HG03066 (cell line): ENCODE data around the gene PDCD1.

Source experiments
- ATAC-seq: cut with Tn5 transposase; IDR thresholded peaks from one replicate; pipeline ENCODE4 v1.9.1; 2021; ENCODE audit warnings: low read depth; ENCODE audit not compliant: unreplicated experiment

The PDCD1 gene

DNA sequence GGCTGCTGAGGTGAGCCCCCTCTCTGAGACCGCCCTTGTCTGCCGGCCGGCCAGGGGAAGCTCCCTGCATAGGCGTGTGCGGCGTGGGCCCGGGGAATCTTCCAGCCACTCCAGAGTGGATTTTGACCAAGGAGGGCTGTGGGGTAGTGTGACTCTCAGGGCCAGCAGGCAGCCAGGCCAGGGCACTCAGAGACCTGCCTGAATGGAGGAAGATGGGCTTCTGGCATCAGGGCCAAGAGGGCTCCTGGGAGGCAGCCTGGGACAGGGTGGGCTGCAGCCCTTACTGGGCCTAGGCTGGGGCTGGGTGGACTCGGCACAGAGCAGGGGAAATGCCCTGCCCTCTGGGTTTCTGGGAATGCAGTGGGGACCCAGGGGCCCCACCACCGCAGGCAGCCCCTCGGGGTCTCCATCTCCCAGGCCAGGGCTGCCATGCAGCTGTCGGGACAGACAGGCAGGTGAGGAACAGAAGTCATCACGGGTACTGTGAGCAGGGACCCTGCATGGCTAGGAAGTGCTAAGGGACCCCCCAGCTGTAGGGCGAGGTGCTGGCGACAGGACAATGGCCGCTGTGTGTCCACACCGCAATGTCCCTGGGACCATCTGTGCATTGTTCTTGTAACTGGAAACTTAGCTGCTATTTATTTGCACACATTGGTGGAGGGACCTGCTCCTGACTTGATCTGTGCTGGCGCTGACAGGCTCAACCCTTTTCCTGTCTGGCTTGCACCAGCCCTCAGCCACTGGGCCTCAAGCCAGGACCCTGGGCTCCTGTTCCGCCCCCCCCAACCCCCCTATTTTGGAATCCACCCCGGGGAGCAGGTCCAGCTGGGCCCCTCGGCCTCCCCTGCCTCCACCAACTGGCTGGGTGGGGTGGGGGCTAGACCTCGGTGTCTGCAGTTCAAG lies 4.1 kb downstream of the PDCD1 start:
- no peak for ATAC-seq

DNA sequence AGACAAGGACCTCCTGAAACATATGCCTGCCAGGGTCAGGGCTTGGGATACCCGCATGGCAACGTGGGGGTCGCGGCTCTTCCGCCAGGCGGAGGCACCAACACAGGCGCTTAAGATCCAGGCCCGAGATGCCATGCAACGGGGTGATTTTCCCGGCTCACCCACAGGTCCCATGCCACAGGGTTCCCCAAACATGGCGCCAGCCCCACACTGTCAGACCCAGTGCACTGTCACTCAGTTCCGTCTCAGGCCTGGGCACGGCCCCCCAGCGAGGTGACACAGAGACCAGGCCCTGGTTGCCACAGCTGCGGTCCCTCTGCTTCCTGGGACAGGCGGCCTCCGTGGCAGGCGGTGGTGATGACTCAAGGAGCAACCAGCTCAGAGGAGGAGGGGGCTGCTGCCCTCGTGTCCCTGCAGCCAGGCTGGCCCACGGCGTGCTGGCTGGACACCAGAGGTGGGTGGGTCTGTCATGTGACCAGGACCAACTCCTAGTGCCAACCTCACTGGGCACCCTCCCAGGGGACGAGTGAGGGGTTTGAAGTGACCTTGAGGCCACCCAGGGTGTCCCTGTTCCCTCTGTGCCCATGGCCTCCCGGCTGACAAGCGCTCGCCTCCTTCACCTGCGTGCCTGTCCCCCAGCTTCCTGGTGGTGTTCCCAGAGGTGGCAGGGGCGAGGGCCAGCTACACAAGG lies 4.9 kb downstream of the PDCD1 start:
- no peak for ATAC-seq

DNA sequence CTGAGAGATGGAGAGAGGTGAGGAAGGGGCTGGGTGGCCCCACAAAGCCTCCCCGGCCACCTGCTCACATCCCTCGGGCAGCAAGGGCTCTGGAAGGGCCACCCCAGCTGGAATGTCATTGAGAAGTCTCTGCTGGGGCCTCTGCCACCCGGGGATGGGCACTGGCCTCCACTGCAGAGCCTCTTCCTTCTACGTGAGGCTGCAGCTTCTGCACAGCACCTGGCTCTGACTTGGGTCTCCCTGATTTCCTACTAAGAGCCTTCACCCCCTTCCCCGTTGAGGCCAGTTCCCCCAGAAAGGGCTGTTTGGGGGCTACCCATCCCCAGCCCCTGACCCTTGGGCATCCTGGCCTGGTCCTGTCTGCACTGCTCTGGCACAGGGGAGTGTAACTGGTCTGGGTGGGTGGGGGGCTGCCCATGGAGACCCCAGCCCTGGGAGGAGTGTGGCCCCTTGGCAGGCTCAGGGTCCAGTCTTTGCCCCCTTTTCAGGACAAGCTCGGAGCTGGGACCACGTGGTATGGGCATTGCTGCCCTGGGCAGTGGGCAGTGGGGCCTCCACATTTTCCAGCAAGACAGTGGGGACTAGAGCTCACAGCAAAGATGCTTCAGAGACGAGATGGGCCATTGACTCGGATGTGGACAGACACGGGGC lies 5.6 kb downstream of the PDCD1 start:
- no peak for ATAC-seq

DNA sequence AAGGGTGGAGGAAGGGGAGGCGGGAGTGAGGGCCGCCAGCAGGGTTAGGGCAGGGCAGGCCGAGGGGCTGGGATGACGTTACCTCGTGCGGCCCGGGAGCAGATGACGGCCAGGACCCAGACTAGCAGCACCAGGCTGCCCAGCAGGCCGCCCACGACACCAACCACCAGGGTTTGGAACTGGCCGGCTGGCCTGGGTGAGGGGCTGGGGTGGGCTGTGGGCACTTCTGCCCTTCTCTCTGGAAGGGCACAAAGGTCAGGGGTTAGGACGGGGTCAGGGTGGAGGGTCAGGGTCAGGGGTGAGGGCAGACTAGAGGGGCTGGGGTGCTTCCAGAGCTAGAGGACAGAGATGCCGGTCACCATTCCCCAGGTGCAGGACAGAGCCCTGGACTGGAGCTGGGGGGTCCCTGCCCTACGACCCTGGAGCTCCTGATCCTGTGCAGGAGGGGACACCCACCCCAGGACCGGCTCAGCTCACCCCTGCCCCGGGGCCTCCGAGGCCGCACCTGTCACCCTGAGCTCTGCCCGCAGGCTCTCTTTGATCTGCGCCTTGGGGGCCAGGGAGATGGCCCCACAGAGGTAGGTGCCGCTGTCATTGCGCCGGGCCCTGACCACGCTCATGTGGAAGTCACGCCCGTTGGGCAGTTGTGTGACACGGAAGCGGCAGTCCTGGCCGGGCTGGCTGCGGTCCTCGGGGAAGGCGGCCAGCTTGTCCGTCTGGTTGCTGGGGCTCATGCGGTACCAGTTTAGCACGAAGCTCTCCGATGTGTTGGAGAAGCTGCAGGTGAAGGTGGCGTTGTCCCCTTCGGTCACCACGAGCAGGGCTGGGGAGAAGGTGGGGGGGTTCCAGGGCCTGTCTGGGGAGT lies 6.3 kb downstream of the PDCD1 start:
- no peak for ATAC-seq

DNA sequence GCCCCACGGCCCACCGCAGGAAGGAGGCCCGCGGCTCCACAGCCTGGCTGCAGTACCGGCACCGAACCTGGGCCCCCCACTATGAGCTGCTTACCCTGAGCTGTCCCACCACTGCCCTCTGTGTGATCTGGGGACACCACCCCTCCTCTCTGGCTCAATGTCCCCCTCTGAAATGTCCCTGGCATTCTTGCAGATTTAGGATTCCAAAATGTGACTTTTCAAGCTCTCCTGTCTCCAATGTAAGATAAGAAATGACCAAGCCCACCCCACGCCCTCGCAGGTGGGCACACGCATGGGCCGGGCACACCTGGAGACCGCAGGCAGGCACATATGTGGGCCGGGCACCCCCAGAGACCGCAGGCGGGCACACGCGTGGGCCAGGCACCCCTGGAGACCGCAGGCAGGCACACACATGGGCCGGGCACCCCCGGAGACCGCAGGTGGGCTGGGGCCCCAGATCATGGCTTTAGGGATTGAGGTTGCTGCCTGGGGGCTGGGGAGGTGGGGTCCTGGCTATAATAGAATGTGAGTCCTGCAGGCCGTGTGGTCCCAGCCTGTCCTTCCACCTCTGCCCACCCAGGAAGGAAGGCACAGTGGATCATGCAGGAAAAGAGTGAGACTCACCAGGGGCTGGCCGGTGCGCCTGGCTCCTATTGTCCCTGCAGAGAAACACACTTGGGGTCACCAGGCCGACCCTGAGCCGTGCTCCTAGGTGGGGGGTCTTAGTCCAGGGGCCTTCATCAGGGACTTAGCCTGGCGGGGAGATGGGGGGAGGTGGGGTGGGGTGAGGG lies 7.2 kb downstream of the PDCD1 start:
- no peak for ATAC-seq

DNA sequence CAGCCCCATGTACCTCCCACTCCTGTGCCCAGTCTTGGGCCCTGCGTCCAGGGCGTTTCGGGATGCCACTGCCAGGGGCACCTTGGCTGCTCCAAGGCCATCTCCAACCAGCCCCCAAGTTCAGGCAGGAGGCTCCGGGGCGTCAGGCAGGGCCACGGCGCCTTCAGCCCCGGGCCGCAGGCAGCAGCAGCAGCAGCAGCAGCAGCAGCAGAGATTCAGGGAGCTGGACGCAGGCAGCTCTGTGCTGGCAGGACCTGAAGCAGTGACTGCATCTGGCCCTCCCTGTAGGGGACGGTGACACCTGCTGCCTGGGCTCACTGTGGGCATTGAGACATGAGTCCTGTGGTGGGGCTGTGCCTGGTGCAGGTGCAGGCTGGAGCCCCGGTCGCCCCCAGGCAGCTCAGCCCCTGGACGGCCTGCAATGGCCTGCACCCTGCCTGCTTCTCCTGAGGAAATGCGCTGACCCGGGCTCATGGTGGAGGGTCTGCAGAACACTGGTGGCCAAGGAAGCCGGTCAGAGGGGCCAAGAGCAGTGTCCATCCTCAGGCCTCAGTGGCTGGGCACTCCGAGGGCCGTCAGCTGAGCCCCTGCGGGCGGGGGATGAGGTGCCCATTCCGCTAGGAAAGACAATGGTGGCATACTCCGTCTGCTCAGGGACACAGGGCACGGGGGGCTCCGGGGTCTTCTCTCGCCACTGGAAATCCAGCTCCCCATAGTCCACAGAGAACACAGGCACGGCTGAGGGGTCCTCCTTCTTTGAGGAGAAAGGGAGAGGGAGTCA lies 8.0 kb downstream of the PDCD1 start:
- ATAC-seq, result no peak

DNA sequence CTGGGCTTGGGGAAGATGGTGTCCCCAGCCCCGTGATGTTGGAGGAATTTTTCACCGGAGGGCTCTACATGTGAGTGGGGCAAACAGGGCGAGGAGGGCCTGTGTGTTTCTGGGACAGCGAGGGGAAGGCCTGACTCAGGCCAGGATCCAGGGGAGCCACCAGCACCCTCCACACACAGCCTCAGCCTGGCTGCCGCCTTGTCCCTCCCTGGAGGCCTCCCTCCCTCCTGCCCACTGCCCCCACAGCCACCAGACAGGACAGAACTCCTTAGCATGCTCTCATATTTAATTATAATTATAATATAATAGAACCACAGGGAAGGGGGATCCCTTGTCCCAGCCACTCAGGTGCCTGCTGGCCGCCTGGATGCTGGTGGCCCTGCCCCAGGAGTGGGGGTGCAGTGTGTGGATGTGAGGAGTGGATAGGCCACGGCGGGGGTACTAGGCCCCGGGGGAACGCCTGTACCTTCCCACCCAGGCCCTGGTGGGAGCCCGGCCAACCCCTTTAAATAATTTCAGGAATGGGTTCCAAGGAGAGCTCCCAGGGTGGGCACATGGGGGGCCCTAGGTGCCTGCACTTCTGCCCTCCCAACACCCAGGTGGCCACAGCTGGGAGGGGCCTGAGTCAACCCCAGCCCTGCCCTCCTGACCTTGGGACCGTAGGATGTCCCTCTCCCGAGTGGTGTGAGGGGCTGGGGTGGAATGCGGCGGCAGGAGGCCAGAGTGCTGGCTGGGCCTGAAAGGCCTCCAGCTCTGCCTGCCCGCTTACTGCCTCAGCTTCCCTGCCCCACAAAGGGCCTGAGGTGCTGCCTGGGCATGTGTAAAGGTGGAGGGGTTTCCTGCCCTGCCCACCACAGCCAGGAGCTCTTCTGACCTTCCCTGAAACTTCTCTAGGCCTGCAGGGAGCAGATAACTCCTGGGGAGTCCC lies 8.8 kb downstream of the PDCD1 start:
- no peak for ATAC-seq

DNA sequence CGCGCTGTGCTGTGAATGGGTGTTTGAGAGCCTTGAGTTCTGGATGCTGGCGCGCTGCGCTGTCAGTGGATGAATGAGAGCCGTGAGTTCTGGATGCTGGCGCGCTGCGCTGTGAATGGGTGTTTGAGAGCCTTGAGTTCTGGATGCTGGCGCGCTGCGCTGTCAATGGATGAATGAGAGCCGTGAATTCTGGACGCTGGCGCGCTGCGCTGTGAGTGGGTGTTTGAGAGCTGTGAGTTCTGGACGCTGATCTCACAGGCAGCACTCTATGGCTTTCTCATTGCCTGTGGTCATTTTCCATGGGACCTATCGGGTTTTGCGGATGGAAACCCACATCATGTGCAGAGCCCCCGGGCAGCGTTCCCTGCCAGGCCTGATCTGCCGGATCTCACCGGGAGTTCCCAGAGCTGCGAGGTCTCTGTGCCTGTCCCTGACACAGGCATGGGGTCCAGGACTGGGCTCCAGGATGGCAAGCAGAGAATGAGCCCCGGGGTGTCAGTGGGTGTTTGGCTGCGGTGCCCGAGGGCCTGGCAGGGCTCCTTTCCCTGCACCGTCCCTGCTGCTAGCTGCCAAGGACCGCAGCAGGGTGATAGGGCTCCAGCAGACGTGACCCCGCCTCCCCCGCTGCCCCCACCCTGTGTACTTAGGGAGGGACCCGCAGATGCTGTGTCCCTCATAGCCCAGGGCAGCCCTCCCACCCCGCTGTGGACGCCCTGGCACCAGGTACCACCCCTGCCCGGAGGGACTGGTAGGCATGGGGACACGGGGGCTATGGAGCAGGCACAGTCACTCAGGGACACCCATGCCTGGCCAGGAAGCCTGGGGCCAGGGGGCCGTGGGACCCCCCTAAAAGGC lies 9.7 kb downstream of the PDCD1 start:
- ATAC-seq, result no peak

DNA sequence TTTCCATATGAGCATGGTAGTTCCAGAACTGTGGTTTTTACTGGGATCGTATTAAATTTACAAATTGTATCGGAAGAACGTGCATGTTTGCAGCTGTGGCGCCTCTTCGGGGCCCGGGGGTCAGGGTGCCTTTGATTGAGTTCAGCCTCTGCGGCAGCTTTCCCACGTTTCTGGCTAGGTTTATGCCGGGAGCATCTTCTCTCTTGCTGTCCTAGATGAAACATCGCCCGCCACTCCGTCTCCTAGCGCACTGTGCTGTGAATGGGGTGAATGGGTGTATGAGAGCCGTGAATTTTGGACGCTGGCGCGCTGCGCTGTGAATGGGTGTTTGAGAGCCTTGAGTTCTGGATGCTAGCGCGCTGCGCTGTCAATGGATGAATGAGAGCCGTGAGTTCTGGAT lies 12.3 kb downstream of the PDCD1 start:
- ATAC-seq, result no peak

DNA sequence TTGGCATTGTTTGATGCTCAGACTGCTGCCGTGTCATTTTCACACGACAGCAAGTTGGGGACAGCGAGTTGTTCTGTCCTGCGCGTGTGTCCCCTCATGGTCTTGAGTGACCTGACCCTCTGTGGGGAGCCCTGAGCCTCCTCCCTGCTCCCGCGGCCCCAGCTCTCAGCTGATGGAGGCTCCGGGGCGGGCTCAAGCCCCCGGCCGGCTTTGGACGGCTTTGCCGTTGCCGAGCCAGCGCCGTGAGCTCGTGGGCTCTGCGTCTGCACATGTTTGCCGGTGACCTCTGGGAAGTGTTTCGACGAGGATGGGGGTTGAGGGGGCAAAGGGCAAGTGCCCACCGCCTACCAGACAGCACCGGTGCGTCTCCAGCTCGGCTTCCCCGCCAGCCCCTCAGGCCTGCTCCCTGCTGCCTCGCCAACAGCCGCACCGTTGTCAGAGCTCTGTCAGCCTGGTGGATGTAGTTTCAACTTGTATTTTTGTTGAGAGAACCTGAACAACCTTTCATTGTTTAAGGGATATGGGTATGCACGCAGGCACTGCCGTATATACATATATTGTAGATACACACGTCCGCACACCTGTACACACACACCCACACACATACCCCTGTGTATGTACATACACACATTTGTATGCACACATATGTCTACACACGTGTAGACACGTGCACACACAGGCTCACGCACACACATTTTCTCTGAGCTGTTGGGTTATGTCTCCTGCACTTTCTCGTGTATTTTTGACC lies 13.7 kb downstream of the PDCD1 start:
- ATAC-seq, result no peak

DNA sequence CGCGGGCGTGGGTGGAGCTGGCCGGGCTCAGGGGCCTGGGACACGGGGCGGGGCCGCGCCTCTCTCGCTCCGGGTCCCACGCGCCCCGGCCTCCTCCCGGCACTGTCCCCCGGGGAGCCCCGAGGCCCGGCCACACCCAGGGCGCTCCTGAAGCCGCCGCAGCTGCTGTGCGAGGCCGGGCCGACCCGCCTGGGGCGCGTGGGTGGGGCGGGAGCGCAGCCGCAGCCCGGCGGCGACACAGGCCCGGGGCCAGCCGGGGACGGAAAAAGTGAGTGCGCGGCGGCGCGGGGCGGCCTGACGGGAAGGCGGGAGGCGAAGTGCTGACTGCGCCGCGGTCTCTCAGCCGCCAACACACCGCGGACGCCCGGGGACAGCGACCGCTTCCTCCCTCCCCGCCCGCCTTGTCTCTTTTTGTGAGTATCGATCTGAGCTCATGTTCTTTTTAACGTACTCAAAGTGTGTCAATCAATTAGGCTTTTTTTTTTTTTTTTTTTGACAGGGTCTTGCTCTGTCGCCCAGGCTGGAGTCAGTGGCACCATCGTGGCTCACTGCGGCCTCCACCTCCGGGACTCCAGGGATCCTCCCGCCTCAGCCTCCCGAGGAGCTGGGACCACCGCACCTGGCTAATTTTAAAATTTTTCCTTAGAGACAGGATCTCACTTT lies 14.5 kb downstream of the PDCD1 start:
- ATAC-seq, result no peak

DNA sequence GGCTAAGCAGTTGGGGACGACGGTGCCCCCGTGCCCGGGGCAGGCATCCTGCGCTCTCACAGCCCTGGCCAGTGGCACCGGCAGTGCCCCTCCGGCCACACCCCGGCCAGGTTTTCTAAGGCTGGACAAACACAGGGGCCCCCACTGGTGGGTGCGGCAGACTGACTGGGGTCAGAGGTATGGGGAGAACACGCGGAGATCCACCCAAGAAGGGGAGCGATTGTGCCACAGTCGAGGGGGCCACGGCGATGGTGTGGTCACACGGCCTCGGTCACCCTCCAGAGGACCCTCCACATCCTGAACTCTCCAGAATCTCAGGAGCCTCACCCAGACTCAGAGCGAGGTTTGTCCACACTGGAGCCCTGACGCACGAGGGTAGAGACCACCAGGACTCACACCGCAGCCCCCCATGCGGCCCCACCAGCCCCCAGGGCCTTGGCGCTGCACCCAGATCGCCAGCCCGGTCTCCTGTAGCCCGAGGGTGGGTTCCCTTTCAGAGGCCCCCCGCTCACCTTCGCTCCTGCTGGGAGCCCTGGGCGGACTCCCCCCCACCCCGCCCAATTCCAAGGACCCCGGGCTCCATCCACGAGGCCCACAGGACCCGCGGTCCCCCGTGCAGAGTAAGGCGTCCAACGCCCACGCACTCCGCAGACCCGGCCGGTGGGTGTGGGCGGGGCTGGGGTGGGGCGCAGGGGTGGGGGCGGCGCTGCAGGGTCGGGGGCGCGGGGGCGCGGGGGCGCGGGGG lies 15.2 kb downstream of the PDCD1 start:
- ATAC-seq, result no peak

DNA sequence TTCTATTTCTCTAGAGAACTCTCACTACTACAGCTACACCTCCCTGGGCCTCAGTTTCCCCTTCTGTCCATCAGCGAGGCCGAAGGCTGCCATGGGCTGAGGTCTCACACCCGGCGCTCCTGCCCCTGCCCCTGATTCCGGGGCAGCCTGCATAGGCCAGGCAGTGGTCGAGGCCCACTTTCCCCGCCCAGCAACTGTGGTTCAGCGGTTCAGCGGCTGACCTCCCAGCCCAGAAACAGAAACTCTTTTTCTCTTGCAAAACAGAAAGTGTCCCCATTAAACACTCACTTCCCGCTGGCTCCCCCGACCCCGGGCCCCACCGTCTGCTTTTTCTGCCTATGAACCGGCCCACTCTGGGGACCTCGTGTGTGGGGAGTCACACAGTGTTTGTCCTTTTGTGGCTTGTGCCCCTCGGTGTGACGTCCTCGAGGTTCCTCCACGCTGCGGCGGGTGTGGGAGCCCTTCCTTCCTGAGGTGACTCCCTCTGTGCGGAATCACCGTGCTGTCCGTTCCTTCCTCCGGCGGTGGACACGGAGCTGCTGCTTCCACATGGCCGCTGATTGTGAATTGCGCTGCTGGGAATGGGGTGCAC lies 16.0 kb downstream of the PDCD1 start:
- ATAC-seq, result peak; percentile 51

DNA sequence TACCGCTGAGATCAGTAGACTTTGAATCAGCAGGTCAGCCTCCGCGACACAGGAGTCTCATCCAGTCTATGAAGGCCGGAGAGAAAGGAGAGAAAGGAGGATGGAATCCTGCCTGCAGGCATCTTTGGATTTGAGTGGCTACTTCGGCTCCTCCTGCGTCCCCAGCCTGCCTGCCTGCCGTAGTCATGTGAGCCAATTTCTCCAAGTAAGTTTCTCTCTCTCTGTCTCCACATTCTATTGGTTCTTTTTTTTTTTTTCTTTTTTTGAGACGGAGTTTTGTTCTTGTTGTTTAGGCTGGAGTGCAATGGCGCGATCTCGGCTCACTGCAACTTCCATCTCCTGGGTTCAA lies 16.7 kb downstream of the PDCD1 start:
- ATAC-seq, result no peak
